NCI-H2107 (cell line): ENCODE data around the gene RELCH.

Experiments
- DNase-seq: peaks from one replicate; lab custom pipeline; 2025; lab: John Stamatoyannopoulos, UW

Gene RELCH

DNA sequence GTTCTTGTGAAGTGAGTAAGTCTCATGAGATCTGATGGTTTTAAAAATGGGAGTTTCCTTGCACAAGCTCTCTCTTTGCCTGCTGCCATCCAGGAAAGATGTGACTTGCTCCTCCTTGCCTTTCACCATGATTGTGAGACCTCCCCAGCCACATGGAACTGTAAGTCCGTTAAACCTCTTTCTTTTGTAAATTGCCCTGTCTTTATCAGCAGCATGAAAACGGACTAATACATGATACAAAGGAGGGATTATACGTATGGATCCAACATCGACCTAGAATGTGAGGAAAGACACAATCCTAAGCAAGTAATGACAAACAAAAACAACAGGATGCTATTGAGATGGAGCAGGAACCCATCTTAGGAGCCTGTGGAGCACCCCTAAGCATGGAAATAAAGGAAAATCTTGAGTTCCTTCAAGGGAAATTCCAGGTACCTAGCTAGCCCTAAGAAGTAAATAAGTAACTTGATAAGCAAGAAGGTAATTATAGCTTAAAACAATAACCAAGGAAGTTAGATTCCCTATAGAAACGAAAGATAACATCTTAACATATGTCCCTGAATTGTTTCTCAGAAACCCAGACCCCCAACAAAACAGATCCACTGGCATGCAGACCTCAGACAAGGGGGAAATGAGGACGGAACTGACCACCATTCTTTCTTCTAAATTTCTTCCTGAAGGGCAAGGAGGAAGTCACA lies 136.6 kb downstream of the RELCH start:
- no peak for DNase-seq

DNA sequence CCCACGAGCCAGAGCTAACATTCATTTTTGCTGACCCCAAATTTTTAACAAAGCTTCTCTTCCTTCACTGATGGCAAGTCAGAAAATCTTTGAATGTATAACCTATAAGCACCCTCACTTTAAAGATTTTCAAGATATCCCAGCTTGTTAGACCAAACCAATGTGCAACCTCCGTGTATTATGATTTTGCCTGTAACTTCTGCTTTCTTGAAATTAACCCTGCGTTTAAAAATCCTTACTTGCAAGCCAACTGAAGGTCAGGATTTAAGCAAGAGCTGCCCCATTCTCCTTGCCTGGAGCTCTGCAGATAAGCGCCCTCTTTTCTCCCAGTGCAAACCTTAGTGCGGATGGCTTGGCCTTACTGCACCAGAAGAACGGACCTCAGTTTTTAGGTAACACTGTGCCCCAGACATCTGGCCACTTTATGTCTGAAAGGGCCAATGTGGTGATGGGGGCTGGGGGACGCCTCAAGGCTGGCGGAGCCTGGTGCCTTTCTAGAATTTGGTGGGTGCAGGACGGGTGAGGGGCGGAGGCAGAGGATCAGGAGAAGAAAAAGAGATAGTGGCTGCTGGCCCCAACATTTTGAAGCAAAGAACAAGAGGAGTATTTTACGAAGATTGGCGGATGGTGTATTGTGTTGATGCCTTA lies 137.2 kb downstream of the RELCH start:
- DNase-seq = no peak

DNA sequence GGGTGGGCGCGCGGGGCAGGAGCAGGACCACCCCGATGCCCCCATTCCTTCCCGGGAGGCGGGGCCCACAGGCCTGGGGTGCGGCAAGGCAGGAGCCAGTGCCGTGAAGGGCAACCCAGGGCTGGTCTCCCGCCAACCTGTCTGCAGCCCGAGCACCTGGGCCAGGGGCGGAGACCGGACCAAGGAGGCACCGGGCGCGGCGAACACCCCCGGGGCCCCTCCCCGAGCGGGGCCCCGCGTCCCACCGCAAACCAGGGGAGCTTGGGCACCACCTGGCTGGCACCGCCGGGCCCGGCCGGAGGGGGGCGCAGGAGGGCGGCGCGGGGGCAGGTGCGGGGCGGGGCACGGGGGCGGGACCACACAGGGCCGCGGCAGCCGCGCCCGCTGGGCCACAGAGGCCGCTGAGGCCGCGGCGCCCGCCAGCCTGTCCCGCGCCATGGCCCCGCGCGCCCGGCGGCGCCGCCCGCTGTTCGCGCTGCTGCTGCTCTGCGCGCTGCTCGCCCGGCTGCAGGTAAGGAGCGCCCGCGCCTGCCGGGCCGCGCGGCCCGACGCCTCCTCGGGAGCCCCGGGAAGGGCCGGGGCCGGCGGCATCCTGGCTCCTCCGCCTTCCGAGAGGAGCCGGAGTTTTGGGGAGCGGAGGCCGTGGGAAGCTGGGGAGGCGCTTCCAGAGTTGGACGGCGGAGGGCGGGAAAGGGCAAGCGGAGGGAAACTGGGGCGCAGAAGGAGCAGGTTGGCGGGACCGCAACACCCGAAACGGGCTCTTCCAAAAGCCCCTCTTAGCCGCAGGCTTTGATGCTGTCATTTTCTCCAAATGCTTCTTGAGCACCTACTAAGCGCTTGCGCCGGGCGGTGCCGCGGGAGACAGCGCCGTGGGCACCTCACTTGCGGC lies 138.1 kb downstream of the RELCH start, which contains the start of gene TNFRSF11A:
Gene TNFRSF11A (plus strand): TSS at position 394 of the 889 bp plus-strand sequence. CDS start 43 bp downstream, at position 437.
- DNase-seq = peak; percentile 74

DNA sequence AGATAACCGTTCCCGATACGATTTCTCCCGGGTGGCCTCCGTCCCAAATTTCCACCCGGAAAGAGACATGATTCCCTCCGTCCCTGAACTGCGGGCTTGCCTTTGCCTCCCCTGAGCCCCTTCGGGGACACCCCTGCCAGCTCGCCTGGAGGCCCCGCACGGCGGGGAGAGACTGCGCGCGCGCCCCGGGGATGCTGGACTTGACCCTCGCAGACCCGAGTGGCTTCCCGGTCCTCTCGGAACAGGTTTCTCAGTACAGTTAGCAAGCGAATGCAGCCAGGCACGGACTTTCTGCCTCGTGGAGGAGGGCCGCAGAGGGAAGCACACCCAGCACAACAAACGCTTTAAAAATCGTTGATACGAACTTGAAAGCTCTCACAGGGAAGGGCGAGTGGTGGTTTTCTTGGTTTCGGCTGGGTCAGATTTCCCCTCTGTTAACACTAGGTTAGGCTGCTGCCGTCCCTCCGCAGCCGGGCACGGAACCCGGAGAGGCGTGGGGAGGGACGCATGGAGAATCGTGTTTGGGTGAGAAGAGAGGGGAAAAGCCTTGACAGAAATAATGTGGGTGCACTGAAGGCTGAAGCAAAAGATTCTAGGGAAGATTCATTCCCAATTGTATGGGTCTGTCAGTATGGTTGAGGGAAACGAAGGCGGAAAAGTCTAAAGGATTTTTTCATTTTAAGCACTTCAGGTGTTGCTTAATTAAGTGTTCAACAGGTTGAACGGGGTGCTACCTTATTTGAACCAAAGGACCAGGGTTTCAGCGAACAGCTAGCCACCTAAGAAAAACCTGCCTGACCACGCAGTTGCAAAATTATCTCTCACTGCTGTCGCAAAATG lies 139.0 kb downstream of the RELCH start:
- DNase-seq = peak; percentile 61

DNA sequence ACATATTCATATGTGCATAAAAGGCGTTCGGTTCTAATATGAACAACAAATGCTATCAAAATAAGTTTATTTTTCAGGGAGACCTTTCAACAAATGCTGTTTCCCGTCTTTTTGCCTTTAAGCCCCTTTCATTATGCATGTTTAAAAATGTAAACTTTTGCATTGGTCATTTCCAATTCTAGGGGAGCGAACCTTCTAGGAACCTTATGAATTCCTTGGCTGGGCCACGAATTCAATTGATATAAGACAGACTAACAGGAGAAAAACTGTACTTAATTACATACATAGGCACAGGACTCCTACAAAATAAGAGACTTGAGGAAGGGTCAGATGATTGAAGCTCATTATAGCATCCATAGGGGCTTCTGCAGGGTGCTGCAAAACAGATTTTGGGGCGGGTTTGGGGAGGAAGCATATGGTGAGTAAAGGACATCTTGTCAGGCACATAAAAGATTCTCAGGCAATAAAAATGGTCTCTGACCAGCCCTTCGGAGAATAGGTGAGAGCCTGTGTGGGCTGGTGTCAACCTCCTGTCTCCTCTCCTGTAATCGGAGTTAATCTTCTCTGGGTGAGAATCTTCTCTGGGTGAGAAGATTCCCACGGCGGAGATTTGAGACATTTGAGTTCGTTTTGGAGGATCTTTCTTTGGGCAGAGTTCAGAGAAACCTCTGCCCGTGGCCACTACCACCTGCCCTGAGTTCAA lies 139.7 kb downstream of the RELCH start:
- DNase-seq = no peak

DNA sequence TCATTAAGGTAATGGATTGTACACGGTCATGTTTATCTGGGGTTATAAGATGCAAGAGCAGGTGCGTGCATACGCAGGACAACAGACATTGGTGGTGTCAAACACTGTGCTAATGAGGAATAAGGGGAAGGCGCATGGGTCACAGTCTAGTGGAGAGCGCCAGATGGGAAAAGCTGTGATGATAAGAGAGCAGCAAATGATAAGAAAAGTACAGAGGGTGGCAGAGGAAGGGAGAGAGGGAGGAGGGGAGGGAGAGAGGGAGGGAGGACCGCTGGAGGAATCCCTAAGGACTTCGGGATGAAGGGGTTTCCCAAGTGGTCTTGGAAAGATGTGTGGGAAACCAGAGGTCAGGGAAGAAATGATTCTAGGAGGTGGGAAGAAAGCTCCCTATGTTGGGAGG lies 140.9 kb downstream of the RELCH start:
- DNase-seq = no peak

DNA sequence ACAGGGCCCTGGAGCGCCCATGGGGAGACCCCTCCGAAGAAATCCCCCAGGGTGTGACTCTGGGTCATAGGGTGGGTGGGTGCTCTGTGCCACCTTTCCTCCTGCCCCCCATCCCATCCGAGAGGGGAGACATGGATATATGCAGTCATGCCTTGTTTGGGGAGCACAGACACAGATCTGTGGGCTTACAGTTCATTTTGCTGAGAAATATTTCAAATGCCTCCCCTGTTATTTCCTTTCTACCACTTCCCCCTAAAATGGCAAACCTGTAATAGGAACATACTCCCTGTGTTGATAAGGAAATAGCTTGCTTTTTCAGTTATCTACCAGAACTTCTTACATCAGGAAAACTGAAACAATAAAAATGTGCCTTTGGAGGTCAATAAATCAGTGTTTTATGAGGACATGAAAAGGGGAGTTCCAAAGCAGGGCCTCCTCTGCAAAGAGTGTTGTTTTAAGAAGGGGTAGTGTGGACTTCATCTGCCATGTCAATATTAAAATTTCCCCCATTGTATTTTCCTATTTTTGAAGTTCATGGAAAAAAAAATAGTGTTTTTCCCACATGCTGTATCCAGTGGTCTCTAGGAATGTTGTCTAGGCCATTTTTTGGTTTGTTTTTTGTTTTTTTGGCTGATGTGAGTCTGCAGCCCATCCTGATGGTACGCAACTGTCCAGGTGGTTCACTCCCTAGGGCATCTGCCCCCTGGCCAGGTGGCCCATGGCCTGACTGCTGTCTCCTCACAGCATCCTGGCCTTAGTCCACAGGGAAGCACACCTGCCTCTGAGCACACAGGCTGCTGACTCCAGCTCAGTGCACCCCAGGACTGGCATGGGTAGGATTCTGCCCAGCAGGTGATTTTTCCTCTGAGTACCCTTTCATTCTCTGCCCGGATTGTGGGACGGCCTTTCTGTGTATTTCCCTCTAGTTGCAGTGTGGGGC lies 141.8 kb downstream of the RELCH start:
- no peak for DNase-seq

DNA sequence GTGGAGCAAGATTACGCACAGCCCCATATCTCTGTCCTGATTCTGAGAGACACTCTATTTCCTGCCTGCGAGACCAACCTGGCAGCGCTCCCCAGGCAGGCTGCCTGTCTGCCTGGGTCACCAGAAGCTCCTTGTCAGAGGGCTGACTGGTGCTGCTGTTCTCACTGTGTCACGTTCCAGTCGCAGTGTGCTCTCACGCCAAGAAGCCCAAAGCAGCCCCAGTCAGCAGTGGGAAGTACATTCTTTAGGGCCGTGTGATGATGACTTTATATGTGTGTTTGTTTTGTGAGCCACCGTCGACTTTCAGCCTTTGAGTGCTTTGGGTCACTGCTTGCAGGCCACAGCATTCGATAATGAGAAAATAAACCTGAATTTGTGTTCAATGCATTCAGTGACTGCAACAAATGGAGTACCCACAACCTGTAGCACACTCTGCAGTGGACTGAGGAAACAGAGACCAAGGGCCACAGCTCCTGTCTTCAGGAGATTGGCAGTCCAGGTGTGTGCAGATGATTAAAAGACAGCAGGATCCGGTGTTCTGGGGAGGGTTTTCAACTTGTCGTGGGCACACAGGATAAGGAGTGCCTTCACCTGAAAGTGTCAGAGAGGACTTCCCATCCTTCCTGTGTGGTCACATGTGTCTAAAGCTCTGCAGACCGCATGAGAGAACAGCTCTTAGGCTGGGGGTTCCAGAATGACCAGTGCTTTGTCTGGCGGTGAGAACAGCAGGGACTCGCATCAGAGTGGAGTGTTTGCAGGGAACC lies 142.8 kb downstream of the RELCH start:
- DNase-seq = no peak

DNA sequence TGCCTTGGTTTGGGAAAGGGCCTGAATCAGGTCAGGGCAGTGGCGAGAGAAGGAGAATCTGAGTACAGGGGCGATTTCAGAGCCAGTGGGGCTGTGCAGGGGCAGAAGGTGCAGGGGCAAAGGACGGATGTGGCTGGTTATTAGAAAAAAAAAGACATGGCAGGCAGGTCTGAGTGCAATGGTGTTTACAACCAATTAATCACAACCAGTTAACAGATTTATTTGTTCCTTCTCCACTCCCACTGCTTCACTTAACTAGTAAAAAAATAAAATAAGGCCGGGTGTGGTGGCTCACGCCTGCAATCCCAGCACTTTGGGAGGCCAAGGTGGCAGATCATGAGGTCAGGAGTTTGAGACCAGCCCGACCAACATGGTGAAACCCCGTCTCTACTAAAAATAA lies 143.6 kb downstream of the RELCH start:
- DNase-seq = no peak

DNA sequence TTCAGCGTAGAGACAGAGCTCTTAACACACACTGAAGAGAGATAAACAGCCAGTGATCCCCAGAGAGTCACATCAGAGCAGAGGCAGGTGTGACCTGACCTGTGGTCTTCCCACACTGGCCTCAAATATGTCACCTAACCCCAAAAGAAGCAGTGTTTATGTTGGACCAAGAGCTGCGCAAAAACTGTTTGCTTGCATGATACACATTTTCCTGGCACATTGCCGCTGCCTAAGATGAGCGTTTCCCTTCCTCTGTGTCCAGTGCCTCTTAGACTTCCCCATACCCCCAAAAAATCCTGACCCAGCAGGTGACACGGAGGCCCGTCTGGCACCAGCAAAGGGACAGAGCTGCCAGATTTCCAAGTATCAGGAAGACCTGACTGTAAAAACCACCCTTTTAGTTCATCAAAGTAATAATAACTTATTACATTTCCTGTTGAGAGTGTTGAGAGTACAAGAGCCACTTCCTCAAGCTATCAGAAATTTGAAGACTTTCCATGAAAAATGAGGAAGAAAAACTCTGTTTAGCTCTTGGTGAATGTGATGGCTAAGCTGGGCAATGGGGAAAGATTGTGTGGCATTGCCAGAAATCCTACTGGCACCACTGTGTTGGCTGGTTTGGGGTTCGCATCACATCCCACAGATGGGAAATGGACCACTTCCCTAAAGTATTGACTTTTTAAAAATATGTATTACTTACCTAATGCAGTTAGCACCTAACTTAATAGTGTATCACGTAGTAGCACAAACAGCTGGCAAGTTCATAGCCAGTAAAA lies 144.7 kb downstream of the RELCH start:
- no peak for DNase-seq

DNA sequence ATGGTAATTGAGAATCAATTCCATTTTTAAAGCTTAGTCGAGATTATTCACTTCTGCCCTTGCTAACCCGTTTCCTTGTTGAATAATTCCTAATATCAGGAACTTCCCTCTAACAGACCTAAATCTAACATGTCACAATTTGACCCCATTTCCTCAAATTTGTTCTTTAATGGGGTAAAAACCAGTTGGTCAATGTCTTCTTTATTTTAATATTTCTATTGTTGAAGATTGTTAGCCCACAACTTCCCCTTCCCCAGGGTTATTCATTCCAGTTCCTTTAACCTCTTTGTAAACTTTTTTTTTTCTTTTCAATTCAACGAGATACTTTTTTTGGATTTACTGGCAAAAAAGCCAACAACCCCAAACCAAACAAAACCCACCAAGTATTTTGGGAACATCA lies 145.4 kb downstream of the RELCH start:
- DNase-seq = no peak

DNA sequence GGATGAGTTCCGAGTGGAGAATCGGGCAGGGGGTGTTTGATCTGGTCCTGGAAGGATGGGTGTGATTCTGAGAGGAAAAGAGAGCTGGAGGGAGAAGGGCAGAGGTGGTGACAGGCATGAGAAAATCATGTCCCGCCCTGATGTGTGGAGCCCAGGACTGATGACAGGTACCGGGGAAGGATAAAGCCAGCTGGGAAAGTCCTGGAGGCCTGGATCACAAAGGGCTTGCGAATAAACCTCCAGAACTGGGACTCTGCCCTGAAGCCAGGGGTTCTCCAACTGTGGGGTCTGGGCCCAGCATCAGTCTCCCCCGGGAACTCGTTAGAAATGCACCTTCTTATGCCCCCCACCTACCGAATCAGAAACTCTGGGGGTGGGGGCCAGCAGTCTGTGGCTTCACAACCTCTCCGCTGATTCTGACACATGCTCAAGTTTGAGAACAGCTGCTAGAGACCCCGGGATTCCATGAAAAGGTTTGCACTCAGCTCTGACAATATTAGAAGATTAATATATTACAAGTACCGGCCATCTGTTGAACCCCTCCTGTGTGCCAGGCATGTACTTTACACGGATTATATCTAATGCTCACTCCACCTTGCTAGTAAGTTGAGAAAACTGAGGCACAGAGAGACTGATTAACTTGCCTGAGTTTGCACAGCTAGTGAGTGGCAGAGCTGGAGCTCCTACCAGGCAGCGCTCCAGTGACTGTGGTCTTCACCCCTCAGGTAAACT lies 146.1 kb downstream of the RELCH start:
- no peak for DNase-seq

DNA sequence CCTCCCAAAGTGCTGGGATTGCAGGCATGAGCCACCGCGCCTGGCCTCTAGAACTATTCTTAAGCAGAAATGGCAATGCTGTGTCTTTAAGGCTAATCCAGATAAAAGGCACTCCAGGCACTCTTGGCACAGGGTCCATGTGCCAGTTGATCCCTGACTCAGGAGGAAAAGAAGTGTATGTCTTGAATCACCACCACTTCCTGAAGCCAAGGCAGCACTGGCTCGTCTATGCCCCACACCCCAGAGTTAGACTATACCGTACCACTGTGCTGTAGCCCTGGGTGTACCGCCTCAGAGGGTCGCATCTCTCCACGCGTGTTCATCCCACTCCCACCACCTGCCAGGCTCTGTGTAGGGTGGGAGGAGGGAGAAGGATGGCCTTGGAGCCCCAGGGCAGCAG lies 147.1 kb downstream of the RELCH start:
- DNase-seq = no peak

DNA sequence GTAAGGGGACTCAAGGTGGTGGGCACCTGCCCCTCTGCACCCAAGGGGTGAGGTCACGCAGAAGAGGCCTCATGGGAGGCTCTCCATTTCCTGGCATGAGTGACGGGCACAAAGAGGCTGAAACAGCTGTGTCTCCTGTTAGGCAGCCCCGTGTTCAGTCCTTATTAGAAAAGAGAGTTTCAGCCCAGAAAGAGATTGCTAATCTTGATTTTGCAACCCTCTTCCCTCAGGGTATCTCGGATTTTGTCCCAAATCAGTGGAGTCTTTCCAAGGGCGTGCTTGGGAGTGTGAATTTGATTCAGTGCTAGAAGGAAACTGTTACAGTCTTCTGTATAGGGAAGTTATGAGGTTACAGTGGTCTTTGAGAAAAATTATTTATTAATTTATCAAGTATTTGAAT lies 148.4 kb downstream of the RELCH start:
- no peak for DNase-seq

DNA sequence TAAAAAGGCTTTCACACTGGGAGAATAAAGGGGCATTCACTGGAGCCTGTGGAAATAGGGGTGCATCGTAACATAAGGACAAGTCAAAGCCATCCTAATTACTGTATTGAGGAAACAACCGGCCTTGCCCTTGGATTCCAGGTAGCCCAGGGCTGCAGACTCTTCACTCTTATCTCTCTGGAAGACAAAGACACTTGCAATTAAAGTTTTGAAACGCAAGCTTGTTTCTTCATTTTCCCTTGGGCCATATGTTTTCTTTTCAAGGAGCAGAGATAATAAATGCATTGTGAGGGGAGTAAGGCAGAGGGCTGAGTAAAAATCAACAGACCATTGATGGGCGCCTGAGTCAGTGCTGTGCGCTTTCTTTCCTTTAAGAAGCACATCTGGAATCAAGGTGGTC lies 149.6 kb downstream of the RELCH start:
- no peak for DNase-seq

DNA sequence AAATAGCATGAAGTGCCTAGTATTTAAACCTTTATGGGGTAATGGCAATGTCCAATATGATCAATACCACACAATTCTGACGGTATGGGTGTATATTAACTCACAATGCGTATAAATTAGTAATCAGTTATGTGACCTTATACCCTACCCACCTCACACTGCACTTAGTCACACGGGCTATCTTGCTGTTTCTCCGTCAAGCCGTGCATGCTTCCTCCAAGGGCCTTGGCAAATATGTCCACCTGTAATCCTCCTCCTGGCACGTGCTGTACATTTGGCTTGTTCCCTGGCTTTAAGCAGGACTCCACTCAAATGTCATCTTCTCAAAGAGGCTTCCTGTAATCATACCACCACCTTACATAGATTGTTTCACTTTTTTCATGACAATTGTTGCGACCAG lies 150.3 kb downstream of the RELCH start:
- DNase-seq = no peak

DNA sequence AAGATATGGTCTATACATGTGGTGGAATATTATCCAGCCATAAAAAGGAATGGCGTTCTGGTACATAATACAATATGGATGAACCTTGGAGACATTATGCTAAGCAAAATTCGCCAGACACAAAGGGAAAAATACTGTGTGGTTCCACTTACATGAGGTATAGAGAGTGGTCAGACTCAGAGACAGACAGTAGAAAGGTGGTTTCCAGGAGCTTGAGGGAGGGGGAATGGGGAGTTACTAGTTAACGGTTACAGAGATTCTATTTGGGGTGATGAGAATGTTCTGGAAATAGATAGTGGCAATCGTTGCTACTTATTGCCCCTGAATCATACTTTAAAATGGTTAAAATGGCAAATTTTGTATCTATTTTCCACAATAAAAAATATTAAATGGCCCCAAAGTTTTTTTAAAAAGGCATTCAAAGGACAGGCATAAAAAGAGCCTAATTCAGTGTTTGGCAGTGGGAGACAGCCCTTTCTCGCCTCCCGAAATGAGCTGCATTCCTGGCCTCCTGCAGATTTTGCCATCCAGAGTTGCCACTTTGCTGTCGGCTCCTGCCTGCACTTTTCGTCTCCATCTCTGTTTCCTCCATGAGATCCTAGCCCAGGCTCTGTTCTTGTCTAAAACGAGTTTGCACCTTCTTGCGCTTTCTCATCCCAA lies 151.5 kb downstream of the RELCH start:
- DNase-seq = no peak
